Activated CD4-positive, alpha-beta T cell treated with anti-CD3 and anti-CD28 coated beads, Interleukin-2, amount 10 ng/mL, durations not matched to agents 7 days and 5 days (primary cell): Measurements from ENCODE around the gene SAXO1. TPM values are rescaled to one million over a fixed set of nuclear protein-coding genes. Genes with fewer than 3 reads are reported as not detected.
A peak's percentile ranks its signal among the peaks of the same experiment; 100 is the strongest.

Experiments
- CTCF ChIA-PET: fragments of 350-600 bp; sonication (Branson Sonifier 250); formaldehyde crosslinking; loops from one replicate; lab custom pipeline; 2021; ENCODE audit warnings: antibody characterized with exemption; lab: Charles Lee
- POLR2A ChIA-PET: fragments of 350-600 bp; sonication (Branson Sonifier 250); formaldehyde crosslinking; loops from one replicate; lab custom pipeline; 2021; ENCODE audit warnings: antibody characterized with exemption; lab: Charles Lee
- DNase-seq: peaks from one replicate; pipeline ENCODE4 v3.0.0-alpha.2; 2020
- H3K27ac Mint-ChIP-seq: one replicate; pipeline ENCODE4 v1.8.0; 2021; ENCODE audit warnings: mild to moderate bottlenecking, moderate library complexity, mixed read lengths
- H3K27me3 Mint-ChIP-seq: one replicate; pipeline ENCODE4 v1.8.0; 2021; ENCODE audit warnings: mixed read lengths
- H3K36me3 Mint-ChIP-seq: one replicate; pipeline ENCODE4 v1.8.0; 2021; ENCODE audit warnings: low read depth, mixed read lengths
- H3K4me1 Mint-ChIP-seq: one replicate; pipeline ENCODE4 v1.8.0; 2021; ENCODE audit warnings: mixed read lengths
- H3K4me3 Mint-ChIP-seq: one replicate; pipeline ENCODE4 v1.8.0; 2021; ENCODE audit warnings: mild to moderate bottlenecking, moderate library complexity, mixed read lengths
- H3K9me3 Mint-ChIP-seq: one replicate; pipeline ENCODE4 v1.8.0; 2021; ENCODE audit warnings: mixed read lengths
- total RNA-seq, 2 experiments: library from RNA; stranded (reverse); gene quantifications; one replicate each; pipeline ENCODE4 v1.2.3, GENCODE V29; 2021

Gene SAXO1
- total RNA-seq, 2 experiments from 2014 or later = 0.10 TPM; not detected in 1

- DNase-seq = peak; percentile 31
- ChIA-PET CTCF (no interaction called here), POLR2A (no interaction called here)
- Mint-ChIP-seq H3K4me3 (no peak overlapping the region), H3K36me3 (peaks cover 13% of the 10 kb centered on the region), H3K4me1 (peaks cover 22% of the 10 kb centered on the region), H3K27me3 (peaks cover 19% of the 10 kb centered on the region), H3K27ac (peak overlapping the region; percentile 27), H3K9me3 (peaks cover 27% of the 10 kb centered on the region)
Observed at GRCh38 chr9:18896531-18897179, 136.4 kb downstream of the SAXO1 start.

- Mint-ChIP-seq H3K36me3 (peaks cover 13% of the 10 kb centered on the region), H3K27ac (no peak overlapping the region), H3K4me1 (peaks cover 22% of the 10 kb centered on the region), H3K4me3 (no peak overlapping the region), H3K9me3 (peaks cover 27% of the 10 kb centered on the region), H3K27me3 (peaks cover 16% of the 10 kb centered on the region)
- ChIA-PET CTCF (no interaction called here), POLR2A (no interaction called here)
- no peak for DNase-seq
Observed at GRCh38 chr9:18896004-18896403, 137.0 kb downstream of the SAXO1 start.

- peaks cover 22% of the 10 kb centered on the region for H3K9me3 Mint-ChIP-seq
- H3K4me3 Mint-ChIP-seq = no peak overlapping the region
- peaks cover 19% of the 10 kb centered on the region for H3K4me1 Mint-ChIP-seq
- ChIA-PET CTCF (interaction anchor here (1.0 kb wide), 1 partner anchor 19 kb away, joined by 3 read pairs; no protein-coding TSS in a partner anchor), POLR2A (no interaction called here)
- peaks cover 12% of the 10 kb centered on the region for H3K36me3 Mint-ChIP-seq
- no peak for DNase-seq
- H3K27me3 Mint-ChIP-seq = peaks cover 4% of the 10 kb centered on the region
- no peak overlapping the region for H3K27ac Mint-ChIP-seq
Observed at GRCh38 chr9:18893491-18893890, 139.5 kb downstream of the SAXO1 start.

DNA sequence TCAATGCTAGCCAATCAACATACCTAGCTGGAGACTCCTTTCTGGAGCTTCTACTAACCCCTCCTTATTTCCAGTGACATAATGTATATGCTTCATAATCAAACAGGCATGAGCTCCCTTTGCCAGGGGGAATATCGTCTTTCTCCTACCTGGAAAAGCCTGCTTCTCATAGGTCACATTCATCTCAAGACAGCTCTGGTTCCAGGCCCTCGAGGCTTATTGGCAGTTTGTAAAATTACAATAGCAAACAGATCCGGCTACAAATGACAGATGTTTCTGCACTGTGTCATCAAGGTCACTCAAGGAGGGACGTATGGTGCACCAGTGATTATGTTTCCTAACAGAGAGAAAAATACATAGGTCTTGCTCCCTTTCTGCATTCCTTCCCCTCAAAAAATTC lies 140.0 kb downstream of the SAXO1 start:
- peaks cover 18% of the 10 kb centered on the region for H3K9me3 Mint-ChIP-seq
- CTCF ChIA-PET = interaction anchor here (0.7 to 1.0 kb wide), 2 partner anchors 19 to 112 kb away, joined by 3 read pairs; no protein-coding TSS in a partner anchor

DNA sequence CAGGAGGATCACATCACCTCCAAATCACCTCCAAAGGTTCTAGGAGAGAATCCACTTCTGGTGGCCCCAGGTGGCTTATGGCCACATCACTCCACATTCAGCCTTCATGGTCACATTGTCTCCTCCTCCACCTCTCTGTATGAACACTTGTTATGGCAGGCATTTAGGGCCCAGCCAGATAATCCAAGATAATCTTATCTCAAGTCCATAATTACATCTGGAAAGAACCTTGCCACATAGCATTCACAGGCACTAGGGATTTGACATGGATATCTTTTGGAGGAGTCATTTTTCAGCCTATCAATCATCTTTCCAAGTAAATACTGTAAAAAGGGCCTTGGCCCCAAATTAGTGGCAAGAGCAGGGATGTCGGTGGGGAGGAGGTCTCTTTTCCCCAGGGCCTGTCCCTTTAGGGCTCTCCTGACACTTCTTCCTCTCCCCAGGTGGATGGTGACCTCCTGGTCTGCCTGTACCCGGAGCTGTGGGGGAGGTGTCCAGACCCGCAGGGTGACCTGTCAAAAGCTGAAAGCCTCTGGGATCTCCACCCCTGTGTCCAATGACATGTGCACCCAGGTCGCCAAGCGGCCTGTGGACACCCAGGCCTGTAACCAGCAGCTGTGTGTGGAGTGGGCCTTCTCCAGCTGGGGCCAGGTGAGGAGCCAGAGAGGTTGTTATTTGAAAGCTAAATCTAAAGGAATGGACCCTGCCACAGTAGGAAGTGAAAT lies 140.9 kb downstream of the SAXO1 start:
- POLR2A ChIA-PET = no interaction called here
- Mint-ChIP-seq H3K4me1 (peaks cover 15% of the 10 kb centered on the region), H3K4me3 (no peak overlapping the region), H3K36me3 (peaks cover 12% of the 10 kb centered on the region), H3K27me3 (no peaks in the 10 kb centered on the region), H3K27ac (no peak overlapping the region), H3K9me3 (peaks cover 18% of the 10 kb centered on the region)
- DNase-seq = no peak
- CTCF ChIA-PET = no interaction called here

More for the DNA sequence above, 140.0 kb downstream of the SAXO1 start:
- DNase-seq = no peak
- POLR2A ChIA-PET = no interaction called here
- H3K4me1 Mint-ChIP-seq = peaks cover 19% of the 10 kb centered on the region
- peaks cover 12% of the 10 kb centered on the region for H3K36me3 Mint-ChIP-seq
- no peak overlapping the region for H3K4me3 Mint-ChIP-seq
- H3K27me3 Mint-ChIP-seq = no peaks in the 10 kb centered on the region
- no peak overlapping the region for H3K27ac Mint-ChIP-seq

DNA sequence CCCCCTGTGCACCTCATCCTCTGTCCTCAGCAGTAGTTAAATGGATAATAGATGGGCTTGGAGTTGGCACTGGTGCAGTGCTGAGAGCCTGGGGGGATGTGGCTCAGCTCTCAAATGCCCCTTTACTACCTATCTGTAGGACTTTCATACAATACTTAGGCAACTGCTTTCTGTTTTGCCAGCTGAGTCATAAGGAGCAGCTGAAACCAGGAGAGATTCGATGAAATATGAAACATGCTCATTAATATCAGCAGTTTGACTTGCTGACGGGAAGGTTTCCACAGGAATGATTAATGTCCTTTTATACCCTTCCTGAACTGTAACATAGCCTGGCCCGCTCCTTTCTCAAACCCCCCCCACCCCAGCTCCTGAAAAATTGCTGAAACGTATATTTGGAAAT lies 142.6 kb downstream of the SAXO1 start:
- Mint-ChIP-seq H3K27me3 (no peaks in the 10 kb centered on the region), H3K9me3 (peaks cover 9% of the 10 kb centered on the region), H3K27ac (no peak overlapping the region), H3K4me1 (peaks cover under 1% of the 10 kb centered on the region), H3K36me3 (peaks cover 2% of the 10 kb centered on the region), H3K4me3 (no peak overlapping the region)
- POLR2A ChIA-PET = no interaction called here
- DNase-seq = no peak
- CTCF ChIA-PET = no interaction called here

DNA sequence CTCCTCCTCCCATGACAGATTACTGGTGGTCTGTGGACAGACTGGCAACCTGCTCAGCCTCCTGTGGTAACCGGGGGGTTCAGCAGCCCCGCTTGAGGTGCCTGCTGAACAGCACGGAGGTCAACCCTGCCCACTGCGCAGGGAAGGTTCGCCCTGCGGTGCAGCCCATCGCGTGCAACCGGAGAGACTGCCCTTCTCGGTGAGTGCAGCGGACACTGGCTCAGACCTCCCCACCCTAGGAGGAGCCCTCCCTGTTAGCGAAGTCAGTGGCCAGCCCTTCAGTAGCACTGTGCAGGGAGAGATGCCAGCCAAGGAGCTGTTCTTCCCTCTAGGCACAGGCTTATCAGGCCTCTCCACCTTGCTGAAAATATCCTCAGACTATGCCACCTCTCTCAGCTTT lies 143.5 kb downstream of the SAXO1 start:
- Mint-ChIP-seq H3K4me1 (no peaks in the 10 kb centered on the region), H3K27ac (no peak overlapping the region), H3K36me3 (peaks cover 2% of the 10 kb centered on the region), H3K27me3 (peaks cover 2% of the 10 kb centered on the region), H3K4me3 (no peak overlapping the region), H3K9me3 (peaks cover 6% of the 10 kb centered on the region)
- ChIA-PET POLR2A (no interaction called here), CTCF (no interaction called here)
- no peak for DNase-seq

GRCh38 chr9:18888290-18888689 lies 144.7 kb downstream of the SAXO1 start:
- Mint-ChIP-seq H3K27ac (no peak overlapping the region), H3K36me3 (no peaks in the 10 kb centered on the region), H3K27me3 (peaks cover 4% of the 10 kb centered on the region), H3K9me3 (no peaks in the 10 kb centered on the region), H3K4me3 (no peak overlapping the region), H3K4me1 (no peaks in the 10 kb centered on the region)
- CTCF ChIA-PET = no interaction called here
- POLR2A ChIA-PET = no interaction called here
- DNase-seq = no peak

GRCh38 chr9:18887546-18887945 lies 145.5 kb downstream of the SAXO1 start:
- no peak overlapping the region for H3K4me3 Mint-ChIP-seq
- H3K9me3 Mint-ChIP-seq = no peaks in the 10 kb centered on the region

GRCh38 chr9:18881758-18882157 lies 151.3 kb downstream of the SAXO1 start:
- DNase-seq = no peak
- Mint-ChIP-seq H3K4me3 (no peak overlapping the region), H3K27ac (no peak overlapping the region), H3K9me3 (no peaks in the 10 kb centered on the region), H3K36me3 (no peaks in the 10 kb centered on the region), H3K4me1 (no peaks in the 10 kb centered on the region), H3K27me3 (peaks cover 21% of the 10 kb centered on the region)
- CTCF ChIA-PET = no interaction called here
- POLR2A ChIA-PET = no interaction called here

More at GRCh38 chr9:18887546-18887945, 145.5 kb downstream of the SAXO1 start:
- POLR2A ChIA-PET = no interaction called here
- H3K36me3 Mint-ChIP-seq = no peaks in the 10 kb centered on the region
- CTCF ChIA-PET = no interaction called here
- DNase-seq = no peak
- no peaks in the 10 kb centered on the region for H3K4me1 Mint-ChIP-seq
- H3K27me3 Mint-ChIP-seq = peaks cover 4% of the 10 kb centered on the region
- no peak overlapping the region for H3K27ac Mint-ChIP-seq

- H3K9me3 Mint-ChIP-seq = peaks cover 5% of the 10 kb centered on the region
- ChIA-PET CTCF (no interaction called here), POLR2A (no interaction called here)
- no peak for DNase-seq
- H3K36me3 Mint-ChIP-seq = peaks cover 1% of the 10 kb centered on the region
- H3K4me1 Mint-ChIP-seq = peaks cover 17% of the 10 kb centered on the region
- H3K27ac Mint-ChIP-seq = no peak overlapping the region
- no peak overlapping the region for H3K4me3 Mint-ChIP-seq
- peaks cover 37% of the 10 kb centered on the region for H3K27me3 Mint-ChIP-seq
Observed at GRCh38 chr9:18877984-18878383, 155.0 kb downstream of the SAXO1 start.
